Measurements from ENCODE around the gene ACTG2. TPM values are rescaled to one million over a fixed set of nuclear protein-coding genes. Genes with fewer than 3 reads are reported as not detected.

ACTG2 gene
- total and polyA plus RNA-seq, 2 experiments from 2014 or later: not detected

- Histone ChIP-seq H3K36me3 (ENCODE audit: low read depth) (no peaks in the 10 kb centered on the region), H3K9ac (no peak overlapping the region), H3K4me2 (ENCODE audit: unreplicated experiment) (no peak overlapping the region), H3K27ac (no peak overlapping the region), H3K4me1 (ENCODE audit: insufficient read depth) (peaks cover 13% of the 10 kb centered on the region), H3K27me3 (replicated peaks; ENCODE audit: insufficient read depth) (peaks cover 82% of the 10 kb centered on the region), H3K79me2 (ENCODE audit: insufficient read depth) (no peaks in the 10 kb centered on the region), H3K9me2 (ENCODE audit: insufficient read depth) (no peaks in the 10 kb centered on the region), H3F3A (ENCODE audit: insufficient read depth) (peaks cover 12% of the 10 kb centered on the region), H3K4me3 (no peak overlapping the region), H2AFZ (no peak overlapping the region), H3K9me3 (ENCODE audit: low read depth) (no peaks in the 10 kb centered on the region), H4K20me1 (ENCODE audit: insufficient read depth) (0 out of 2 replicates have a peak, but pooled peaks cover 6% of the 10 kb centered on the region)
- WGBS, 2 experiments (ENCODE audit: low coverage in 1 of 2, low lambda C conversion rate in 2 of 2, missing lambda C conversion rate in 2 of 2): 71 to 82% methylated on average over 5 to 6 of the region's 6 CpGs
- TF ChIP-seq EZH2phosphoT487 (IDR thresholded peaks at IDR 0.05; ENCODE audit: insufficient read depth, low read depth): no peak
- no peak for TF ChIP-seq EZH2 (IDR thresholded peaks at IDR 0.05; ENCODE audit: insufficient read depth, poor library complexity, severe bottlenecking)
- in situ Hi-C loops (cut with MboI): no loop called here
- DNase-seq: no peak
Observed at GRCh38 chr2:73897934-73898333, 5.1 kb downstream of the ACTG2 start.

DNA sequence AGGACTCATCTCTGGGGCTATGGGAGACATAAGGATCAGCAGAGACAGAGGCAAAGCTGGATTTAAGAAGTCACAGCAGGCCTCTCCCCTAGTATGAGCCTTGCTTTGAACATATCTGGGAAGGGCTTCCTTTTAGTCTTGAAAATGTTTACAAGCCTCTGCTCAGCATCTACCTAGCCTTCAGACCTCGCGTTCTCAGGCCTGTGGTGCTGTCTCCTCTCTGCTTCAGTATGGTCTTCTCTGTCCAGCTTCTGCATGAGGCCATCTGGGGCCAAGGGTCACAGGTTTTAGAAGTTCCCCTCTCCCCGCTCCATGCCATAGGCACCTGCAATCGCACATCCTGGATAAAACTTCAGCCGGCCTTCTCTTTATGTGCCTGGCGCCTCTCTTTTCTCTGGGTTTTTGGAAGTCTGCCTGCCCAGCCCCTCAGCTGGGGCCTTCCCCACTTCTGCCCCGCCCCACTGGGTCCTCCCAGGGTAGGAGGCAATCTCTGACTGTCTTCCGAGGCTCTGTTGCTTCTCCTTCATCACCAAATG, 7.1 kb downstream of the ACTG2 start:
- no peak overlapping the region for H3K9ac ChIP-seq
- H3K9me2 ChIP-seq (ENCODE audit: insufficient read depth): no peaks in the 10 kb centered on the region
- peaks cover 12% of the 10 kb centered on the region for H3F3A ChIP-seq (ENCODE audit: insufficient read depth)
- no peak overlapping the region for H3K27ac ChIP-seq
- H3K27me3 ChIP-seq (replicated peaks; ENCODE audit: insufficient read depth): peaks cover 69% of the 10 kb centered on the region
- peaks cover 13% of the 10 kb centered on the region for H3K4me1 ChIP-seq (ENCODE audit: insufficient read depth)
- no peak for DNase-seq
- no peaks in the 10 kb centered on the region for H3K9me3 ChIP-seq (ENCODE audit: low read depth)
- no peaks in the 10 kb centered on the region for H3K36me3 ChIP-seq (ENCODE audit: low read depth)
- no peak overlapping the region for H3K4me2 ChIP-seq (ENCODE audit: unreplicated experiment)
- no peaks in the 10 kb centered on the region for H3K79me2 ChIP-seq (ENCODE audit: insufficient read depth)
- TF ChIP-seq EZH2 (IDR thresholded peaks at IDR 0.05; ENCODE audit: insufficient read depth, poor library complexity, severe bottlenecking) (no peak), EZH2phosphoT487 (IDR thresholded peaks at IDR 0.05; ENCODE audit: insufficient read depth, low read depth) (no peak)
- WGBS, 2 experiments (ENCODE audit: low coverage in 1 of 2, low lambda C conversion rate in 2 of 2, missing lambda C conversion rate in 2 of 2): 63 to 75% methylated on average over 8 of the region's 8 CpGs
- H4K20me1 ChIP-seq (ENCODE audit: insufficient read depth): 0 out of 2 replicates have a peak, but pooled peaks cover 6% of the 10 kb centered on the region
- no peak overlapping the region for H2AFZ ChIP-seq
- no peak overlapping the region for H3K4me3 ChIP-seq
- in situ Hi-C loops (cut with MboI): no loop called here

DNA sequence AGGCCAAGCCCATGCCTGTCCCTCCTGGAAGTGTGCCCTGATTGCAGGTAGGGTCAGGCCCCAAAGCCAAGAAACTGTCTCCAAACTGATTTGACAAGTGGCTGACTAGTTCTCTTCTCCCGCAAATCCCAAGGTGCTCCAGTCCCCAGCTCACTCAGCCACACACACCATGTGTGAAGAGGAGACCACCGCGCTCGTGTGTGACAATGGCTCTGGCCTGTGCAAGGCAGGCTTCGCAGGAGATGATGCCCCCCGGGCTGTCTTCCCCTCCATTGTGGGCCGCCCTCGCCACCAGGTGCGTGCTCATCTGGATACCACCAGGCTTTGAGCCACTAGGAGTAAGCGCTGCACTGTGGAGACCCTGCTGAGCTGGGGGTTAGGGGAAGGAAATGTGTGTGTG, 8.3 kb downstream of the ACTG2 start:
- Histone ChIP-seq H3K27ac (no peak overlapping the region), H3K9ac (no peak overlapping the region), H3K27me3 (replicated peaks; ENCODE audit: insufficient read depth) (peaks cover 61% of the 10 kb centered on the region), H4K20me1 (ENCODE audit: insufficient read depth) (0 out of 2 replicates have a peak, but pooled peaks cover 2% of the 10 kb centered on the region), H3K4me1 (ENCODE audit: insufficient read depth) (peaks cover 11% of the 10 kb centered on the region), H2AFZ (no peak overlapping the region), H3K9me2 (ENCODE audit: insufficient read depth) (no peaks in the 10 kb centered on the region), H3F3A (ENCODE audit: insufficient read depth) (peaks cover 3% of the 10 kb centered on the region), H3K9me3 (ENCODE audit: low read depth) (no peaks in the 10 kb centered on the region), H3K4me3 (no peak overlapping the region), H3K79me2 (ENCODE audit: insufficient read depth) (no peaks in the 10 kb centered on the region), H3K36me3 (ENCODE audit: low read depth) (no peaks in the 10 kb centered on the region), H3K4me2 (ENCODE audit: unreplicated experiment) (no peak overlapping the region)
- TF ChIP-seq EZH2 (IDR thresholded peaks at IDR 0.05; ENCODE audit: insufficient read depth, poor library complexity, severe bottlenecking): no peak
- TF ChIP-seq EZH2phosphoT487 (IDR thresholded peaks at IDR 0.05; ENCODE audit: insufficient read depth, low read depth): no peak
- 73 to 84% methylated on average over 9 to 10 of the region's 10 CpGs for WGBS, 2 experiments (ENCODE audit: low coverage in 1 of 2, low lambda C conversion rate in 2 of 2, missing lambda C conversion rate in 2 of 2)
- DNase-seq: no peak
- in situ Hi-C loops (cut with MboI): no loop called here

GRCh38 chr2:73902284-73902683, 9.5 kb downstream of the ACTG2 start:
- WGBS, 2 experiments (ENCODE audit: low coverage in 1 of 2, low lambda C conversion rate in 2 of 2, missing lambda C conversion rate in 2 of 2): 47 to 48% methylated on average over 4 of the region's 4 CpGs

More at GRCh38 chr2:73902284-73902683, 9.5 kb downstream of the ACTG2 start:
- no peak overlapping the region for H3K9ac ChIP-seq
- H3K9me3 ChIP-seq (ENCODE audit: low read depth): no peaks in the 10 kb centered on the region
- H3K36me3 ChIP-seq (ENCODE audit: low read depth): no peaks in the 10 kb centered on the region
- peaks cover 2% of the 10 kb centered on the region; the same call in 1 of the 2 replicates for H3F3A ChIP-seq (ENCODE audit: insufficient read depth)
- in situ Hi-C loops (cut with MboI): no loop called here
- no peaks in the 10 kb centered on the region for H4K20me1 ChIP-seq (ENCODE audit: insufficient read depth)
- peaks cover 61% of the 10 kb centered on the region for H3K27me3 ChIP-seq (replicated peaks; ENCODE audit: insufficient read depth)
- no peak for TF ChIP-seq EZH2 (IDR thresholded peaks at IDR 0.05; ENCODE audit: insufficient read depth, poor library complexity, severe bottlenecking)
- TF ChIP-seq EZH2phosphoT487 (IDR thresholded peaks at IDR 0.05; ENCODE audit: insufficient read depth, low read depth): no peak
- H3K9me2 ChIP-seq (ENCODE audit: insufficient read depth): no peaks in the 10 kb centered on the region
- no peak overlapping the region for H3K4me2 ChIP-seq (ENCODE audit: unreplicated experiment)
- no peak for DNase-seq
- no peak overlapping the region for H3K27ac ChIP-seq
- peaks cover under 1% of the 10 kb centered on the region; the same call in 1 of the 2 replicates for H3K4me1 ChIP-seq (ENCODE audit: insufficient read depth)
- no peaks in the 10 kb centered on the region for H3K79me2 ChIP-seq (ENCODE audit: insufficient read depth)
- H2AFZ ChIP-seq: no peak overlapping the region
- H3K4me3 ChIP-seq: no peak overlapping the region
